ENCODE measurements around the gene MNAT1.
"Not testable (repeated sequence)": the region's sequence is repeated elsewhere in the genome, so short reads cannot be mapped to it uniquely, and the experiment has no call there.

Gene MNAT1

GRCh38 chr14:60779745-60780514, 45.4 kb downstream of the MNAT1 start:
- H4K12ac ChIP-seq (ENCODE audit: low read depth, low read length); H3K18ac ChIP-seq (ENCODE audit: low read length); H2BK120ac ChIP-seq (ENCODE audit: insufficient read depth, low read length, poor library complexity); H3K79me2 ChIP-seq (ENCODE audit: control insufficient read depth, insufficient read depth, low read length, poor library complexity); H3K9me3 ChIP-seq (ENCODE audit: insufficient read depth, low read depth, low read length); H2AK5ac ChIP-seq (ENCODE audit: low read length); H4K8ac ChIP-seq (ENCODE audit: low read depth, low read length); H4K91ac ChIP-seq (ENCODE audit: low read depth, low read length); H3K9ac ChIP-seq (ENCODE audit: low read length); H3K4me3 ChIP-seq (ENCODE audit: low read depth, low read length); H3K36me3 ChIP-seq (ENCODE audit: control insufficient read depth in 1 of 2, insufficient read depth in 2 of 2, low read length in 2 of 2); DNase-seq; H3K4me1 ChIP-seq (ENCODE audit: control insufficient read depth in 1 of 2, insufficient read depth in 2 of 2, low read length in 2 of 2); H2BK5ac ChIP-seq (ENCODE audit: low read depth, low read length, poor library complexity); H3K4ac ChIP-seq (ENCODE audit: low read depth, low read length); H2BK12ac ChIP-seq (ENCODE audit: low read length); H3K14ac ChIP-seq (ENCODE audit: low read length); H3K4me2 ChIP-seq (ENCODE audit: low read length); H3K79me1 ChIP-seq (ENCODE audit: low read length); H3K27me3 ChIP-seq (ENCODE audit: insufficient read depth, low read length); H3K23ac ChIP-seq (ENCODE audit: low read length); H3K27ac ChIP-seq (ENCODE audit: low read depth, low read length); H2AFZ ChIP-seq (ENCODE audit: insufficient read depth, low read length, poor library complexity): not testable (repeated sequence)
- WGBS (ENCODE audit: extremely low coverage, insufficient coverage, insufficient read length), result no CpG with 5 or more reads among the region's 18 CpGs

DNA sequence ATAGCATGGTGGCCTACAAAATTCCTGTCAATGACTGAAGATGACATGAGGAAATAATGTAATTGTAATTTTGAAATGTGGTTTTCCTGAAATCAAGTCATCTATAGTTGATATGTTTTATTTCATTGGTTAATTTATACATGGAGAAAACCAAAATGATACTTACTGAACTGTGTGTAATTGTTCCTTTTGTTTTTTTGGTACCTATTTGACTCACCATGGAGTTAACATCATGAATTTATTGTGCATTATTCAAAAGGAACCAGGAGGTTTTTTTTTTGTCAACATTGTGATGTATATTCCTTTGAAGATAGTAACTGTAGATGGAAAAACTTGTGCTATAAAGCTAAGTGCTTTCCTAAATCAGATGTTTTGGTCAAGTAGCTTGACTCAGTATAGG, 46.0 kb downstream of the MNAT1 start:
- not testable (repeated sequence) for H3K27ac ChIP-seq (ENCODE audit: low read depth, low read length); H3K4ac ChIP-seq (ENCODE audit: low read depth, low read length); H2BK120ac ChIP-seq (ENCODE audit: insufficient read depth, low read length, poor library complexity); H3K23ac ChIP-seq (ENCODE audit: low read length); H3K36me3 ChIP-seq (ENCODE audit: control insufficient read depth in 1 of 2, insufficient read depth in 2 of 2, low read length in 2 of 2); H3K4me1 ChIP-seq (ENCODE audit: control insufficient read depth in 1 of 2, insufficient read depth in 2 of 2, low read length in 2 of 2); H2BK12ac ChIP-seq (ENCODE audit: low read length); DNase-seq; H3K79me2 ChIP-seq (ENCODE audit: control insufficient read depth, insufficient read depth, low read length, poor library complexity); H2AK5ac ChIP-seq (ENCODE audit: low read length); H4K8ac ChIP-seq (ENCODE audit: low read depth, low read length); H3K9ac ChIP-seq (ENCODE audit: low read length); H4K91ac ChIP-seq (ENCODE audit: low read depth, low read length); H3K14ac ChIP-seq (ENCODE audit: low read length); H3K79me1 ChIP-seq (ENCODE audit: low read length); H2AFZ ChIP-seq (ENCODE audit: insufficient read depth, low read length, poor library complexity); H4K12ac ChIP-seq (ENCODE audit: low read depth, low read length); H3K27me3 ChIP-seq (ENCODE audit: insufficient read depth, low read length); H2BK5ac ChIP-seq (ENCODE audit: low read depth, low read length, poor library complexity); H3K18ac ChIP-seq (ENCODE audit: low read length); H3K9me3 ChIP-seq (ENCODE audit: insufficient read depth, low read depth, low read length); H3K4me2 ChIP-seq (ENCODE audit: low read length); H3K4me3 ChIP-seq (ENCODE audit: low read depth, low read length)

- DNase-seq, result no peak
- no peak overlapping the region for H3K23ac ChIP-seq (ENCODE audit: low read length)
- no peak overlapping the region for H3K4ac ChIP-seq (ENCODE audit: low read depth, low read length)
- H3K4me1 ChIP-seq (ENCODE audit: control insufficient read depth in 1 of 2, insufficient read depth in 2 of 2, low read length in 2 of 2), result no peaks in the 10 kb centered on the region
- no peak overlapping the region for H3K4me2 ChIP-seq (ENCODE audit: low read length)
- H2BK5ac ChIP-seq (ENCODE audit: low read depth, low read length, poor library complexity), result no peak overlapping the region
- no peaks in the 10 kb centered on the region for H3K79me2 ChIP-seq (ENCODE audit: control insufficient read depth, insufficient read depth, low read length, poor library complexity)
- no peak overlapping the region for H3K27ac ChIP-seq (ENCODE audit: low read depth, low read length)
- H3K14ac ChIP-seq (ENCODE audit: low read length), result no peak overlapping the region
- no peak overlapping the region for H2AK5ac ChIP-seq (ENCODE audit: low read length)
- no peak overlapping the region for H4K12ac ChIP-seq (ENCODE audit: low read depth, low read length)
- no peaks in the 10 kb centered on the region for H3K9me3 ChIP-seq (ENCODE audit: insufficient read depth, low read depth, low read length)
- H4K91ac ChIP-seq (ENCODE audit: low read depth, low read length), result no peak overlapping the region
- no peak overlapping the region for H3K9ac ChIP-seq (ENCODE audit: low read length)
- H3K36me3 ChIP-seq (ENCODE audit: control insufficient read depth in 1 of 2, insufficient read depth in 2 of 2, low read length in 2 of 2), result no peaks in the 10 kb centered on the region
- no peak overlapping the region for H2BK12ac ChIP-seq (ENCODE audit: low read length)
- no peak overlapping the region for H2BK120ac ChIP-seq (ENCODE audit: insufficient read depth, low read length, poor library complexity)
- no peak overlapping the region for H3K4me3 ChIP-seq (ENCODE audit: low read depth, low read length)
- H2AFZ ChIP-seq (ENCODE audit: insufficient read depth, low read length, poor library complexity), result no peak overlapping the region
- no CpG with 5 or more reads among the region's 3 CpGs for WGBS (ENCODE audit: extremely low coverage, insufficient coverage, insufficient read length)
- H3K18ac ChIP-seq (ENCODE audit: low read length), result no peak overlapping the region
- H4K8ac ChIP-seq (ENCODE audit: low read depth, low read length), result no peak overlapping the region
- H3K79me1 ChIP-seq (ENCODE audit: low read length), result no peaks in the 10 kb centered on the region
- no peaks in the 10 kb centered on the region for H3K27me3 ChIP-seq (ENCODE audit: insufficient read depth, low read length)
Measured at GRCh38 chr14:60786905-60787304, 52.3 kb downstream of the MNAT1 start.

DNA sequence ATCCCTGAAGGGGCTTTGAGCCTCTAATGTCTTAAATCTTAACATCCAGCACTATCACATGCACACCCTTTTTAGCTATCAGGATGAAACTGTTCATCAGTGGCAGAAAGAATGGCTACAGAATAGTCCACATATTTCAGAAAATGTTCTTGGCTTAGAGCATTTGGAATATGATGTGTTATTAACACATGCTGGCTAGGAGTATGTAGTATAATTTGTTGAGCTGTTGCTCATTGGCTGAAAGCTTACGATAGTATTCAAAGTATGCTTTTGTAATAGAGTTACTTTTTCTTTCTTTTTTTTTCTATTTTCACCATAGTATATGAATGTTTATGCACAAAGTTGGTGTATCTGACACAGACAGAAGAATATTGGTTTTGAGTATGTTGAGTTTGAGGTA, 55.1 kb downstream of the MNAT1 start:
- Histone ChIP-seq H3K4me2 (ENCODE audit: low read length) (no peak overlapping the region), H3K36me3 (ENCODE audit: control insufficient read depth in 1 of 2, insufficient read depth in 2 of 2, low read length in 2 of 2) (no peaks in the 10 kb centered on the region), H4K12ac (ENCODE audit: low read depth, low read length) (no peak overlapping the region), H3K4me3 (ENCODE audit: low read depth, low read length) (no peak overlapping the region), H2BK5ac (ENCODE audit: low read depth, low read length, poor library complexity) (no peak overlapping the region), H3K4me1 (ENCODE audit: control insufficient read depth in 1 of 2, insufficient read depth in 2 of 2, low read length in 2 of 2) (no peaks in the 10 kb centered on the region), H3K9ac (ENCODE audit: low read length) (no peak overlapping the region), H3K4ac (ENCODE audit: low read depth, low read length) (no peak overlapping the region), H2AK5ac (ENCODE audit: low read length) (no peak overlapping the region), H3K23ac (ENCODE audit: low read length) (no peak overlapping the region), H3K9me3 (ENCODE audit: insufficient read depth, low read depth, low read length) (no peaks in the 10 kb centered on the region), H3K79me1 (ENCODE audit: low read length) (no peaks in the 10 kb centered on the region), H2AFZ (ENCODE audit: insufficient read depth, low read length, poor library complexity) (no peak overlapping the region), H3K27me3 (ENCODE audit: insufficient read depth, low read length) (no peaks in the 10 kb centered on the region), H3K18ac (ENCODE audit: low read length) (no peak overlapping the region), H3K79me2 (ENCODE audit: control insufficient read depth, insufficient read depth, low read length, poor library complexity) (no peaks in the 10 kb centered on the region), H4K8ac (ENCODE audit: low read depth, low read length) (no peak overlapping the region), H3K27ac (ENCODE audit: low read depth, low read length) (no peak overlapping the region), H3K14ac (ENCODE audit: low read length) (no peak overlapping the region), H2BK12ac (ENCODE audit: low read length) (no peak overlapping the region), H4K91ac (ENCODE audit: low read depth, low read length) (no peak overlapping the region), H2BK120ac (ENCODE audit: insufficient read depth, low read length, poor library complexity) (no peak overlapping the region)
- peak in 1 of 2 donors; percentile 57 for DNase-seq
- WGBS (ENCODE audit: extremely low coverage, insufficient coverage, insufficient read length), result no CpG with 5 or more reads among the region's 1 CpG
